Epidermal melanocyte (primary cell): Measurements from ENCODE around the gene MDFI.
"Not testable (repeated sequence)": the region's sequence is repeated elsewhere in the genome, so short reads cannot be mapped to it uniquely, and the experiment has no call there.

Source experiments
- DNase-seq: peaks from one replicate; pipeline ENCODE4 v3.0.0; 2011; ENCODE audit warnings: low spot score; ENCODE audit not compliant: insufficient read length

MDFI gene

GRCh38 chr6:41602864-41603608, 35.2 kb upstream of the MDFI start:
- peak; percentile 85 for DNase-seq

GRCh38 chr6:41604006-41604405, 34.3 kb upstream of the MDFI start:
- DNase-seq: no peak

- no peak for DNase-seq
Measured at GRCh38 chr6:41605649-41606048, 32.6 kb upstream of the MDFI start.

- no peak for DNase-seq
Measured at GRCh38 chr6:41607036-41607435, 31.2 kb upstream of the MDFI start.

- no peak for DNase-seq
Measured at GRCh38 chr6:41607736-41608135, 30.5 kb upstream of the MDFI start.

- no peak for DNase-seq
Measured at GRCh38 chr6:41608443-41609151, 29.7 kb upstream of the MDFI start.

- no peak for DNase-seq
Measured at GRCh38 chr6:41614715-41615114, 23.6 kb upstream of the MDFI start.

GRCh38 chr6:41615311-41615710, 23.0 kb upstream of the MDFI start:
- no peak for DNase-seq

GRCh38 chr6:41618598-41618997, 19.7 kb upstream of the MDFI start:
- no peak for DNase-seq

- not testable (repeated sequence) for DNase-seq
Measured at GRCh38 chr6:41619193-41619592, 19.1 kb upstream of the MDFI start.

- DNase-seq: no peak
Measured at GRCh38 chr6:41621367-41621766, 16.9 kb upstream of the MDFI start.

- no peak for DNase-seq
Measured at GRCh38 chr6:41621802-41622201, 16.5 kb upstream of the MDFI start.

GRCh38 chr6:41622206-41622988, 15.9 kb upstream of the MDFI start:
- no peak for DNase-seq

- no peak for DNase-seq
Measured at GRCh38 chr6:41623330-41623729, 14.9 kb upstream of the MDFI start.

GRCh38 chr6:41624621-41625380, 13.5 kb upstream of the MDFI start:
- no peak for DNase-seq

GRCh38 chr6:41625442-41625841, 12.8 kb upstream of the MDFI start:
- DNase-seq: no peak

GRCh38 chr6:41626022-41626421, 12.2 kb upstream of the MDFI start:
- DNase-seq: no peak

- no peak for DNase-seq
Measured at GRCh38 chr6:41626917-41627316, 11.4 kb upstream of the MDFI start.

- no peak for DNase-seq
Measured at GRCh38 chr6:41629128-41629527, 9.1 kb upstream of the MDFI start.

- no peak for DNase-seq
Measured at GRCh38 chr6:41630069-41630468, 8.2 kb upstream of the MDFI start.

GRCh38 chr6:41630946-41631345, 7.3 kb upstream of the MDFI start:
- DNase-seq: no peak
